DMS 273 (cell line): Measurements from ENCODE around the gene CRYGN.

Experiments used
- DNase-seq: peaks from one replicate; lab custom pipeline; 2025; ENCODE audit not compliant: unreplicated experiment; lab: John Stamatoyannopoulos, UW

Gene CRYGN

DNA sequence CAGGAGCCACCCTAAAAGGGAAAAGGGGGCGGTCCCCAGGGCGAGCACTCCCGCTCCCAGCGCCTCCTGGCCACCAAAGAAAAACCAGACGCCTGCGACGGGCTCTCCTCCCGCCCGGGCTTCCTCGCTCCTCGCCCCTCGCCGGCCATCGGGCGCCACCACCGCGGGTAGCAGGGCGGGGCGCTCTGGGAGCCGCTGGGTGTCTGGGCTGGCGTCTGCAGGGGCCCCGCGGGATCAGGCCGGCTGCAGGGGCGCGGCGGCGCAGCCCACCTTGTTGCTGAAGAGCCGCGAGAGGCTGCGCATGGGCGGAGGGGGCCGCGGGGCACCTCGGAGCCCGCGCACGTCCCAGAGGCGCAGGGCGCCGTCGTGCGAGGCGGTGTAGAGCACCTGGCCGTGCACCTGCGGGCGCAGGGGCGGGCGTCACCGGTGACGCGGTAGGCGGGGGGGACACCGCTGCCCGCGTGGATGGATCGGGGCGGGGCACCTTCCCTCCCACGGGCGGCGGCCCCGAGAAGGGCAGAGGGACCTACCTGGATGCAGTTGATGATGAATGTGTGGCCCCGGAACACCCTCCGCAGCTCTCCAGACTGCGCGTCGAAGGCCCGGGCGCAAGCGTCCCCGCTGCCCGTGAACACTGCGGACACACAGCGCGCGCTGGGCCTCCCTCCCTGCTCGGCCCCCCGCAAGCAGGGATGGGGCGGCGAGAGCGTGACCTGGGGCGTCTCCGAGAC is 58.4 kb downstream of the CRYGN start:
- peak; percentile 62 for DNase-seq

- no peak for DNase-seq
Measured at GRCh38 chr7:151381098-151381347, 58.9 kb downstream of the CRYGN start.

GRCh38 chr7:151380199-151381097 is 59.5 kb downstream of the CRYGN start:
- no peak for DNase-seq

- no peak for DNase-seq
Measured at GRCh38 chr7:151379534-151380198, 60.3 kb downstream of the CRYGN start.

GRCh38 chr7:151379193-151379520 is 60.8 kb downstream of the CRYGN start:
- DNase-seq: no peak
